WTC11 (cell line): Measurements from ENCODE around the gene GNG8. TPM values are rescaled to one million over a fixed set of nuclear protein-coding genes. Genes with fewer than 3 reads are reported as not detected.
"Not testable (repeated sequence)": the region's sequence is repeated elsewhere in the genome, so short reads cannot be mapped to it uniquely, and the experiment has no call there.

Source experiments
- ATAC-seq: fragments of 200-7000 bp; cut with Tn5 transposase; 2 replicates; pipeline ENCODE4 v1.10.0; 2021; ENCODE audit warnings: mild to moderate bottlenecking, moderate library complexity
- CTCF ChIA-PET: fragments of 300-600 bp; sonication (Branson Sonifier 250); formaldehyde crosslinking; loops from one replicate; lab custom pipeline; 2021; ENCODE audit warnings: antibody characterized with exemption; lab: Charles Lee
- POLR2A ChIA-PET: fragments of 350-600 bp; sonication (Branson Sonifier 250); formaldehyde crosslinking; loops from one replicate; lab custom pipeline; 2021; ENCODE audit warnings: antibody characterized with exemption; lab: Charles Lee
- DNase-seq: peaks from one replicate; pipeline ENCODE4 v3.0.0; 2021; ENCODE audit warnings: low spot score
- H3K27ac Mint-ChIP-seq: 2 replicates; pipeline ENCODE4 v1.8.0; 2021; ENCODE audit warnings: mixed read lengths
- H3K27me3 Mint-ChIP-seq: 2 replicates; pipeline ENCODE4 v1.8.0; 2021; ENCODE audit warnings: low read depth, mild to moderate bottlenecking, moderate library complexity, mixed read lengths
- H3K36me3 Mint-ChIP-seq: 2 replicates; pipeline ENCODE4 v1.8.0; 2021; ENCODE audit warnings: mixed read lengths
- H3K4me1 Mint-ChIP-seq: 2 replicates; pipeline ENCODE4 v1.8.0; 2022; ENCODE audit warnings: mixed read lengths
- H3K4me3 Mint-ChIP-seq: 2 replicates; pipeline ENCODE4 v1.8.0; 2021; ENCODE audit warnings: mild to moderate bottlenecking, moderate library complexity, mixed read lengths
- H3K9me3 Mint-ChIP-seq: 2 replicates; pipeline ENCODE4 v1.8.0; 2021; ENCODE audit warnings: mixed read lengths
- FOXP1 ChIP-seq: sonication (generic); formaldehyde crosslinking; IDR thresholded peaks from 2 replicates; pipeline ENCODE4 v1.8.0; 2022; ENCODE audit warnings: missing genetic modification reagents, mild to moderate bottlenecking, moderate library complexity, borderline replicate concordance
- GABPB1 ChIP-seq: sonication (generic); formaldehyde crosslinking; IDR thresholded peaks from 2 replicates; pipeline ENCODE4 v1.8.1; 2023; ENCODE audit warnings: mild to moderate bottlenecking, missing genetic modification reagents
- JAZF1 ChIP-seq: fragments of 250-450 bp; sonication (Bioruptor Pico); IDR thresholded peaks from 2 replicates; pipeline ENCODE4 v1.9.0; 2021; ENCODE audit warnings: moderate library complexity, mild to moderate bottlenecking, inconsistent platforms
- KAT7 ChIP-seq: sonication (generic); formaldehyde crosslinking; IDR thresholded peaks from 2 replicates; pipeline ENCODE4 v1.8.1; 2023; ENCODE audit warnings: missing genetic modification reagents, mild to moderate bottlenecking, borderline replicate concordance
- MXD4 ChIP-seq: fragments of 250-450 bp; sonication (Bioruptor Pico); IDR thresholded peaks from 2 replicates; pipeline ENCODE4 v1.8.0; 2021; ENCODE audit warnings: mild to moderate bottlenecking, moderate library complexity, borderline replicate concordance
- NFE2L1 ChIP-seq: sonication (generic); formaldehyde crosslinking; IDR thresholded peaks from 2 replicates; pipeline ENCODE4 v1.8.1; 2023; ENCODE audit warnings: missing genetic modification reagents
- NR2C2 ChIP-seq: sonication (generic); formaldehyde crosslinking; IDR thresholded peaks from 2 replicates; pipeline ENCODE4 v1.8.0; 2022; ENCODE audit warnings: mild to moderate bottlenecking, missing genetic modification reagents
- PRDM15 ChIP-seq: sonication (generic); formaldehyde crosslinking; IDR thresholded peaks from 2 replicates; pipeline ENCODE4 v1.8.0; 2022; ENCODE audit warnings: missing genetic modification reagents
- SOX15 ChIP-seq: fragments of 250-450 bp; sonication (Bioruptor Pico); IDR thresholded peaks from 2 replicates; pipeline ENCODE4 v1.9.0; 2021; ENCODE audit warnings: mild to moderate bottlenecking
- TP53 ChIP-seq: sonication (generic); formaldehyde crosslinking; IDR thresholded peaks from 2 replicates; pipeline ENCODE4 v1.8.1; 2023; ENCODE audit warnings: mild to moderate bottlenecking, missing genetic modification reagents
- ZNF121 ChIP-seq: sonication (generic); formaldehyde crosslinking; IDR thresholded peaks from 2 replicates; pipeline ENCODE4 v1.8.0; 2023; ENCODE audit warnings: missing genetic modification reagents
- ZNF219 ChIP-seq: sonication (generic); formaldehyde crosslinking; IDR thresholded peaks from 2 replicates; pipeline ENCODE4 v1.8.0; 2023; ENCODE audit warnings: missing genetic modification reagents, mild to moderate bottlenecking, borderline replicate concordance
- ZNF263 ChIP-seq: sonication (generic); formaldehyde crosslinking; IDR thresholded peaks from 2 replicates; pipeline ENCODE4 v1.8.1; 2022; ENCODE audit warnings: low read depth, mild to moderate bottlenecking, moderate library complexity, missing genetic modification reagents
- ZNF317 ChIP-seq: sonication (generic); formaldehyde crosslinking; IDR thresholded peaks from 2 replicates; pipeline ENCODE4 v1.8.1; 2023; ENCODE audit warnings: low read depth, mild to moderate bottlenecking, moderate library complexity, missing genetic modification reagents, borderline replicate concordance
- ZNF396 ChIP-seq: fragments of 250-450 bp; sonication (Bioruptor Pico); IDR thresholded peaks from 2 replicates; pipeline ENCODE4 v1.8.0; 2021; ENCODE audit warnings: mild to moderate bottlenecking, moderate library complexity, borderline replicate concordance
- ZNF423 ChIP-seq: fragments of 250-450 bp; sonication (Bioruptor Pico); IDR thresholded peaks from 2 replicates; pipeline ENCODE4 v2.1.2; 2022; ENCODE audit warnings: mild to moderate bottlenecking, moderate library complexity
- ZNF425 ChIP-seq: fragments of 250-450 bp; sonication (Bioruptor Pico); conservative IDR thresholded peaks from 2 replicates; pipeline ENCODE4 v1.9.0; 2021; ENCODE audit warnings: mild to moderate bottlenecking
- total RNA-seq: library from RNA; stranded (reverse); gene quantifications from 3 replicates; pipeline ENCODE4 v1.2.3, GENCODE V29; 2021
- TF ChIP-seq, protein P1 (sequence below): sonication (generic); formaldehyde crosslinking; IDR thresholded peaks from 2 replicates; pipeline ENCODE4 v1.8.1; 2023; ENCODE audit warnings: mild to moderate bottlenecking, missing genetic modification reagents, moderate library complexity
- TF ChIP-seq, protein P2 (sequence below): sonication (generic); formaldehyde crosslinking; IDR thresholded peaks from 2 replicates; pipeline ENCODE4 v1.8.1; 2023; ENCODE audit warnings: mild to moderate bottlenecking, missing genetic modification reagents
- TF ChIP-seq, protein P3 (sequence below): sonication (generic); formaldehyde crosslinking; IDR thresholded peaks from 2 replicates; pipeline ENCODE4 v1.8.1; 2022; ENCODE audit warnings: missing genetic modification reagents, borderline replicate concordance

Gene GNG8
- total RNA-seq, 1 experiment from 2014 or later, result not detected

DNA sequence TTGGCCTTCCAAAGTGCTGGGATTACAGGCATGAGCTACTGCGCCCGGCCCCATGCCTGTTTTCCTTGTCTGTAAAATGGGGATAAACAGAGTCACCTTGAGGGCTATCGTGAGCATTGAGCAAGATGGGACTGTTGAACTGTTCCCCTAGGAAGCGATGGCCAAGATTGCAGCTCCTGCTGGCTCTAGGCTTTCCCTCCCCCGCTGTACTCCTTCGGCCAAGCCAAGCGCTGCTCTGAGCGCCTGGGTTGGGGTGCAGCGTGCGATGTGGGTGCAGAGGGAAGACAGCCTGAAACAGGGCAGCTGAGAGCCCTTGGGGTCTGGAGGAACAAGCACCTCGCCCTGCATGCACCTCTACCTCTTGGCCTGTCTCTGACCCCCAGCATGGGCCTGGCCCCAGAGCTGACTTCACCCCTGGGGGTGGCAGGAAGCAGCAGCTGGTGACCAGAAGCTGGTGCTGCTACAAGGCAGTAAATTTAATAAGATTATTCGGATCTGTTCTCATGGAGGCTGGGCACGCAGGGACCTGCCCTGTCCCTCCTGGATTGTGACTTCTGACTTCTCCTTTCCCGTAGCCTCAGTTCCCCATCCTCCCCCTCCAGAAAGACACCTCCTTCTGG is 5.3 kb downstream of the GNG8 start:
- TF ChIP-seq ZNF425 (CRISPR knock-in tag), result no peak
- TF ChIP-seq ZNF121 (CRISPR knock-in tag), result 0 out of 2 replicates have a peak, but pooled peaks have one; percentile 54
- no peak for TF ChIP-seq ZNF263
- TF ChIP-seq, protein P1, sequence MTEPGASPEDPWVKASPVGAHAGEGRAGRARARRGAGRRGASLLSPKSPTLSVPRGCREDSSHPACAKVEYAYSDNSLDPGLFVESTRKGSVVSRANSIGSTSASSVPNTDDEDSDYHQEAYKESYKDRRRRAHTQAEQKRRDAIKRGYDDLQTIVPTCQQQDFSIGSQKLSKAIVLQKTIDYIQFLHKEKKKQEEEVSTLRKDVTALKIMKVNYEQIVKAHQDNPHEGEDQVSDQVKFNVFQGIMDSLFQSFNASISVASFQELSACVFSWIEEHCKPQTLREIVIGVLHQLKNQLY (CRISPR knock-in tag), result no peak
- no peak for TF ChIP-seq NFE2L1 (CRISPR knock-in tag)
- TF ChIP-seq PRDM15 (CRISPR knock-in tag), result 0 out of 2 replicates have a peak, but pooled peaks have one; percentile 9
- no peak for TF ChIP-seq ZNF219 (CRISPR knock-in tag)
- no peak for TF ChIP-seq JAZF1
- no peak for TF ChIP-seq NR2C2
- no peak for TF ChIP-seq ZNF423
- no peak for TF ChIP-seq GABPB1
- TF ChIP-seq SOX15 (CRISPR knock-in tag), result no peak
- no peak for TF ChIP-seq MXD4 (CRISPR knock-in tag)
- TF ChIP-seq, protein P2, sequence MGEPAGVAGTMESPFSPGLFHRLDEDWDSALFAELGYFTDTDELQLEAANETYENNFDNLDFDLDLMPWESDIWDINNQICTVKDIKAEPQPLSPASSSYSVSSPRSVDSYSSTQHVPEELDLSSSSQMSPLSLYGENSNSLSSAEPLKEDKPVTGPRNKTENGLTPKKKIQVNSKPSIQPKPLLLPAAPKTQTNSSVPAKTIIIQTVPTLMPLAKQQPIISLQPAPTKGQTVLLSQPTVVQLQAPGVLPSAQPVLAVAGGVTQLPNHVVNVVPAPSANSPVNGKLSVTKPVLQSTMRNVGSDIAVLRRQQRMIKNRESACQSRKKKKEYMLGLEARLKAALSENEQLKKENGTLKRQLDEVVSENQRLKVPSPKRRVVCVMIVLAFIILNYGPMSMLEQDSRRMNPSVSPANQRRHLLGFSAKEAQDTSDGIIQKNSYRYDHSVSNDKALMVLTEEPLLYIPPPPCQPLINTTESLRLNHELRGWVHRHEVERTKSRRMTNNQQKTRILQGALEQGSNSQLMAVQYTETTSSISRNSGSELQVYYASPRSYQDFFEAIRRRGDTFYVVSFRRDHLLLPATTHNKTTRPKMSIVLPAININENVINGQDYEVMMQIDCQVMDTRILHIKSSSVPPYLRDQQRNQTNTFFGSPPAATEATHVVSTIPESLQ (CRISPR knock-in tag), result no peak
- no peak for TF ChIP-seq ZNF396 (CRISPR knock-in tag)
- TF ChIP-seq TP53 (CRISPR knock-in tag), result no peak
- no peak for TF ChIP-seq KAT7
- no peak for DNase-seq
- Mint-ChIP-seq H3K4me1 (peaks cover 25% of the 10 kb centered on the region), H3K9me3 (no peaks in the 10 kb centered on the region), H3K36me3 (no peaks in the 10 kb centered on the region), H3K27me3 (peaks cover 39% of the 10 kb centered on the region), H3K4me3 (no peak overlapping the region), H3K27ac (no peak overlapping the region; the same call in 1 of the 2 replicates)
- no peak for ATAC-seq
- ChIA-PET POLR2A (interaction anchor here (0.6 to 1.2 kb wide), 3 partner anchors 30 to 238 kb away, joined by 3 to 9 read pairs (median 4); partner anchors contain the start of genes CALM3 and DACT3), CTCF (interaction anchor here (0.6 to 8.5 kb wide), 11 partner anchors 10 to 123 kb away, joined by 3 to 78 read pairs (median 6); partner anchors contain the start of genes DACT3 and PRKD2)

GRCh38 chr19:46629546-46630025 is 6.4 kb downstream of the GNG8 start:
- ChIA-PET POLR2A (no interaction called here), CTCF (interaction anchor here (0.6 to 8.5 kb wide), 7 partner anchors 8 to 137 kb away, joined by 3 to 78 read pairs (median 31); partner anchors contain the start of gene DACT3)
- H3K9me3 Mint-ChIP-seq, result no peaks in the 10 kb centered on the region
- no peak for TF ChIP-seq ZNF317
- TF ChIP-seq, protein P3, sequence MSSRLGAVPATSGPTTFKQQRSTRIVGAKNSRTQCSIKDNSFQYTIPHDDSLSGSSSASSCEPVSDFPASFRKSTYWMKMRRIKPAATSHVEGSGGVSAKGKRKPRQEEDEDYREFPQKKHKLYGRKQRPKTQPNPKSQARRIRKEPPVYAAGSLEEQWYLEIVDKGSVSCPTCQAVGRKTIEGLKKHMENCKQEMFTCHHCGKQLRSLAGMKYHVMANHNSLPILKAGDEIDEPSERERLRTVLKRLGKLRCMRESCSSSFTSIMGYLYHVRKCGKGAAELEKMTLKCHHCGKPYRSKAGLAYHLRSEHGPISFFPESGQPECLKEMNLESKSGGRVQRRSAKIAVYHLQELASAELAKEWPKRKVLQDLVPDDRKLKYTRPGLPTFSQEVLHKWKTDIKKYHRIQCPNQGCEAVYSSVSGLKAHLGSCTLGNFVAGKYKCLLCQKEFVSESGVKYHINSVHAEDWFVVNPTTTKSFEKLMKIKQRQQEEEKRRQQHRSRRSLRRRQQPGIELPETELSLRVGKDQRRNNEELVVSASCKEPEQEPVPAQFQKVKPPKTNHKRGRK (CRISPR knock-in tag), result no peak
- TF ChIP-seq FOXP1 (CRISPR knock-in tag), result 0 out of 2 replicates have a peak, but pooled peaks have one; percentile 33
- peaks cover 31% of the 10 kb centered on the region for H3K27me3 Mint-ChIP-seq
- DNase-seq (no peak), ATAC-seq (no peak)
- H3K36me3 Mint-ChIP-seq, result no peaks in the 10 kb centered on the region
- H3K27ac Mint-ChIP-seq, result no peak overlapping the region
- H3K4me1 Mint-ChIP-seq, result peaks cover 25% of the 10 kb centered on the region
- no peak overlapping the region for H3K4me3 Mint-ChIP-seq

DNA sequence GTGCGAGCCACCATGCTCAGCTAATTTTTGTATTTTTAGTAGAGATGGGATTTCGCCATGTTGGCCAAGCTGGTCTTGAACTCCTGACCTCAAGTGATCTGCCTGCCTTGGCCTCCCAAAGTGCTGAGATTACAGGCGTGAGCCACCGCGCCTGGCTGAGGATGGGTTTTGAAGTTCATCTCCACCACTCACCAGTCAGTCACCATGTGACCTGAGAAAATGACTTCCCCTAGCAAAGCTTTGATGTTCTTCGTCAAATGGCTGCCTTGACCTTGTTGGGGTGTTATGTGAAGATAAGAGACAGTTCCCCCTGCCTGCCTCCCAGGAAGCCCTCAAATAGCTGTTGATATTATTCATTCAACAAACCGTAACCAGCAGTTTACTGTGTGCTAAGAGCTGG is 7.0 kb downstream of the GNG8 start:
- Mint-ChIP-seq H3K27me3 (peaks cover 28% of the 10 kb centered on the region), H3K4me1 (peaks cover 25% of the 10 kb centered on the region)
- DNase-seq, H3K36me3 Mint-ChIP-seq, H3K4me3 Mint-ChIP-seq, ATAC-seq, H3K9me3 Mint-ChIP-seq, H3K27ac Mint-ChIP-seq, POLR2A ChIA-PET: not testable (repeated sequence)
- CTCF ChIA-PET, result interaction anchor here (0.6 to 8.5 kb wide), 3 partner anchors 12 to 33 kb away, joined by 3 to 78 read pairs (median 9); partner anchors contain the start of gene DACT3
